Endothelial cell of hepatic sinusoid (primary cell): Measurements from ENCODE around the gene RBM7.

Experiments used
- in situ Hi-C: cut with HindIII; loops from 2 replicates; pipeline ENCODE4 v1.10.0; 2017; ENCODE audit warnings: low sequenced_read_pairs

Gene RBM7, protein sequence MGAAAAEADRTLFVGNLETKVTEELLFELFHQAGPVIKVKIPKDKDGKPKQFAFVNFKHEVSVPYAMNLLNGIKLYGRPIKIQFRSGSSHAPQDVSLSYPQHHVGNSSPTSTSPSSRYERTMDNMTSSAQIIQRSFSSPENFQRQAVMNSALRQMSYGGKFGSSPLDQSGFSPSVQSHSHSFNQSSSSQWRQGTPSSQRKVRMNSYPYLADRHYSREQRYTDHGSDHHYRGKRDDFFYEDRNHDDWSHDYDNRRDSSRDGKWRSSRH

GRCh38 chr11:114400216-114400914 lies at the start of gene RBM7, which contains the start of gene C11orf71:
TSS of gene RBM7 (plus strand) at chr11:114400666. CDS start at chr11:114400672, 6 bp downstream.
TSS of gene C11orf71 (minus strand) at chr11:114400511. CDS start at chr11:114400331, 180 bp downstream.
- in situ Hi-C loops, result no loop called here

DNA sequence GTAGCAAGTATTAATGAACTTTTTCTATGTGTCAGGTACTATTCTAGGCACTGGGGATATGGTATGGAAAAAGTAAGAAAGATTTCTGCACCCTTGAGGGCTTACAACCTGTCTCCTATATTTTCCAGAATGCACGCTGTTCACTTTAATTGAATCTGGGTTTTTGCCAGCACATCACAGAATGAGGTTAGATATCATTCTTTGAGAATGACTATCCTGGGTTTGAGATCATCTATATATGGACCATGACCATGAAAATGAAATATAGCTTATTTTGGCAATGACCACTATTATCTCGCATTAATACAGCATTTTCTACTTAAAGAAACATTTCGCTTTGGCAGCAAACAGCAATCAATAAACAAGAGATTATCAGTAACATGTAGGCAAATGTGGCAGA lies 47.0 kb upstream of the RBM7 start:
- in situ Hi-C loops, result no loop called here

DNA sequence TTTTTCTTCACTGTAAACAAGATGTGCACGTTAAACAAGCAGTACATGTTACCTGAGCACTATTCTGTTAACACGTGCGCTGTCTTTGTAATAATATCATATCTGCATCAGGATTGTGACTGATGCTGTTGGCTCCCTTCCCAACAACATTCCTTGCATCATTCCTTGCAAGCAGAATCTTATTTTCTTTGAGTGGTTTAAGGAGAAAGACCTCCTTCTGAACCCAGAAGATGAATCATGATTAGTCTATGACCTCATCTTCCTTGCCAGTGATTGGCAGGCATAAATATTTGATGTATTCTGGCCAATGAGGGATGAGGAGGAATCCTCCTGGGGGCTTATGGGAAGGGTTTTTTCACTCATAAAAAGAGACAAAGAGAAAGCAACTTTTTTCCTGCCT lies 46.4 kb upstream of the RBM7 start:
- in situ Hi-C loops, result no loop called here

DNA sequence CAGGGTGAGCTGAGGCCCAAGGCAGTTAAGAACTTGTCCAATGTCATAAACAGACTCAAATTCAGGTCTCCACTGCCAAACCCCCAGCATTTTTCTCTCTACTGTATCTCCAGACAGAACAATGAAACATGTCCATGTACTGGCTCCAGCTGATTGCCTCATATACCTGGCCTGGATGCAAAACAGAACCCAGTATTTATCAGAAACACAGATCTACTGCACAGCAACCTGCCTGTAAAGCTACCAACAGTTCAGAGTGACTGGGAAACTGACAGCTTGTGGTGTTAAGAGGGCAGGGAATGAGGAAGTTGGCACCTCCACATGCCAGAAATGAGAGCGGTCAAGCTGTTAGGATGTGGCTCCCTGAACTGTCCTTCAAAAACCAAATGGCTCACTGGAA lies 41.8 kb upstream of the RBM7 start:
- in situ Hi-C loops, result no loop called here

GRCh38 chr11:114359342-114359741 lies 41.1 kb upstream of the RBM7 start:
- in situ Hi-C loops, result no loop called here

GRCh38 chr11:114362326-114362725 lies 38.1 kb upstream of the RBM7 start:
- in situ Hi-C loops, result no loop called here

DNA sequence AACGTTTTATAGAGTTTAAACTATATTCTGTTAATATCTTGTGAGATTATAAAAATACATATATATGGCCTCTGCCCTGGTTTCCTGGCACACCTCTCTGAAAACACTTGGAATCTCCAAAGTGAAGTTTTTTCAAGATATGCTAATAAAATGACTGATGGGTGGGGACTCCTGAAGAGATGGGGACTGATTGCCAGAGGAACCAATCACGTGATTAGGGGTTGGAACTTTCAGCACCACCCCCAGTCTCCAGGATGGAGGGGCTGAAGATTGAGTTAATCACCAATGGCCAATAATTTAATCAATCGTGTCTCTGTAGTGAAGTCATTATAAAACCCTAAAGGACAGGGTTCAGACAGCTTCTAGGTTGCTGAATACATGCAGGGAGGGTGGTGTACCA lies 37.5 kb upstream of the RBM7 start:
- in situ Hi-C loops, result no loop called here

DNA sequence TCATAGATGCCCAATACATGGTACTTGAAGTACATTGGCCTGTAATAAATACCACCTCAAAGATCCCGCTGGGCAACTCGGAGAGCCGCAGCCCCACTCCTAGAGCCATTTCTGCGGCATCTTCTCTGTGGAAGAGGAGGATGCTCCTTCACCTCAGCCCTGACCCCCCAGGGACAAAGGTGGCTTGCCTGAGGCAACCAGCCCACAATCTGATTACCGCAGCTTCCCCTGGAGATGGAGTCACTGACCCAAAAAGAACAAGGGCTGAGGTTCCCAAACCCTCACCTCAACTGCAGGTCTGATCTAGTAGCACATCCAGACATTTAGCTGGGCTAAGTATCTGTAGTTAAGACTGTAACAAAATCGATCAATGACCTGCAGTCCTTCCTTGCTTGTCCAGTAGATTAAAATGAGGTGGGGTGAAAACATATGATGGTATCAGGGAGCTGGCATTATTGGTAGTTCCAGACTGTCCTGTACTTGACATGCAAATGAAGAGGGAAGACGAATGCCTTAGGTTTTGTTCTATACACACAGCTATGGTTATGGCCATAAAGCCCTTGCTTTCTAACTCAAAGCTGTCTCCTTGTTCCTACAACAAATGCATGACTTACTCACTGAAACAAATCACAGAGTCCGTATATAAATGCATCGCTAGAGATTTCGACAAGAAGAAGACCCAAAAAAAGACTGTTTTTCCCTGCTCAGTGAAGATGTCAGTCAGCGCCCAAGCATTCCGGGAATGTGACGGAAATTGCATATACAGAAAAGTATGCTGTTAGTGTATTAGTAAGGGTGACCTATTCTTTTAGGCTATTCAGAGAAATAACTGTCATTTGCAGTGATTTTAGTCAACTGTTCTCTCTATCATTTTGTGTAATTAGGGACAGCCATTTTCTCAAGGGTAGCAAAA lies 33.9 kb upstream of the RBM7 start:
- in situ Hi-C loops, result no loop called here

DNA sequence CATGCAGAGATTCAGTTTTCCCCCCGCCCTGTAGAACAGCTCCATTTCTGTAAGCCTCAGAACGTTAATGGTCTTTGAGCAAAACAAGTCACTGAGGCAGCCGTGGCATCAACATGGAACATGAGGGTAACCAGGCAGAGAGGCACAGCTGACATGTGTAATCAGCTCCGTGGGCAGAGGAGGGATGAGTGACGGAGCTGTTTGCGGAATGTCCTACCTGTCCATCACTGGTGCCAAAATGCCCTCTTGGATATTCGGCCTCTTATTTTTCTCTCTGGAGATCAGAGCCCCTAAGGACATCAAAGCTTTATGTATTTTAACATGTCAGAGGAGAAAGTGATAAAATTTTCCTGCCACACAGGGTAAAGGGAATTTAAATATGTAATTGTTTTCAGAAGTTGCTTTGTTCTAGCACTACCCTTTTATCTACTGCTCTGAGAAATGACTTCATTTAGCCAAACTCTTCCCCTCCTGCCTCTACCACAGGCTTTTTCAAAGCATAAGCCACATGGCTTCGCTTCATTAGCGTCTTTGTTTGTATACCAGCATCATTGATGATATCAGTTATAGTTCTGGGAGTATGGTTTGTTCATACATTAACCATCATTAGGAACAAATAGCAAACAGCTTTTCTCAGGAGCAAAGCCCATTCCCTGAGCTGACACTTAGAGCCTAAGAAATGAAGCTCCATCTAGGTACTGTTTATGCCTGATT lies 33.1 kb upstream of the RBM7 start:
- in situ Hi-C loops, result no loop called here

DNA sequence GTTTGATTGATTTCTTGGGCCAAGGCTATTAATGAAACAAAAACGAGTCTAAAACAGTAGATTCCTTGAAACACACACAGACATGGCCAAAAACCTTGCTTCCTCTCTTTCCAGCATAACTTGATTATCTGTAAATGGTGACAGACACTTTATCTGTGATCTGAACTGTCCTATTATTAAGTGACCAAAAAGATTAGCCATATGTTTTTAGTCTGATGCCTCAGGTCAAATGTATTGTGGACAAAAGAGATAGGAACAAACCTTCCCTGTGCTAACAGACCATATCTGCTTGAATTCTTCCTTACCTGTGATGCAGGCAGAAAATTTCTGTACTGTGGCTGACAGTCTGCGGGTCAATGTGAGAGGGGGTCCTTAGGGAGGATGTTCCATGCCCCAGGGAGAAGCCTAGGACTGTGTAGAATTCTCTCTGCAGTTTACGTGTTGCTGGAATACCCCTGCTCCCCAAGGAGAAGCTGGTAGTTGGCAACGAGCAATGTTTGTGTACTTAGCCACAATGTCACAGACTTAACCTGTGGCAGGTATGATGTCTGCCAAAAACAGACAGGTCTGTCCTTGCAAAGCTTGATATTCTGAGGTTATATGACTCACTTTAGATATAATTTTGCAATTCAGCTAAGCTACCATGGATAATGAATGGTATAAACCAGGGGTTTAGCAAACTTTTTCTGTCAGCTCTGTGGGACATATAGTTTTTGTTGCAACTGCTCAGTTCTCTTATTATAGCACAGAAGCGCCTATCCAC lies 31.4 kb upstream of the RBM7 start:
- in situ Hi-C loops, result no loop called here

DNA sequence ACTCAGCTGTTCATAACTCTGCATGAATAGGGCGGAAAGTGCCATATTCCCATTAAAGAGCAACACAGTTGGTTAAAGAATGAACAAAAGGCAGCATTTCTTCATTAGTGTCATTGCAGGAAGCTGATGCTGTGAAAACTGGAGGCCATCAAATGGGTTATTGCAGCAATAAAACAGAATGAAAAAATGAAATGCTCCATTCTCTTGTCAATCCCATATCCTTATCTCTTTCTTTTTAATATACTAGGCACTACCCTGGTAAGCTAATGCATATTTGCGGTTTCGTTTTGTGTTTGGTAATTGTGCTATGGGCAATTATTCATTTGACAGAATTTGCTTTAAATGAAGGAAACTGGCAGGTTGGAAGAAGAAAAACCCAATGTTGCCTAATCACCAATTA lies 25.4 kb upstream of the RBM7 start:
- in situ Hi-C loops, result no loop called here

- in situ Hi-C loops, result no loop called here
These were observed 22.7 kb upstream of the RBM7 start for GRCh38 chr11:114377612-114378267.

DNA sequence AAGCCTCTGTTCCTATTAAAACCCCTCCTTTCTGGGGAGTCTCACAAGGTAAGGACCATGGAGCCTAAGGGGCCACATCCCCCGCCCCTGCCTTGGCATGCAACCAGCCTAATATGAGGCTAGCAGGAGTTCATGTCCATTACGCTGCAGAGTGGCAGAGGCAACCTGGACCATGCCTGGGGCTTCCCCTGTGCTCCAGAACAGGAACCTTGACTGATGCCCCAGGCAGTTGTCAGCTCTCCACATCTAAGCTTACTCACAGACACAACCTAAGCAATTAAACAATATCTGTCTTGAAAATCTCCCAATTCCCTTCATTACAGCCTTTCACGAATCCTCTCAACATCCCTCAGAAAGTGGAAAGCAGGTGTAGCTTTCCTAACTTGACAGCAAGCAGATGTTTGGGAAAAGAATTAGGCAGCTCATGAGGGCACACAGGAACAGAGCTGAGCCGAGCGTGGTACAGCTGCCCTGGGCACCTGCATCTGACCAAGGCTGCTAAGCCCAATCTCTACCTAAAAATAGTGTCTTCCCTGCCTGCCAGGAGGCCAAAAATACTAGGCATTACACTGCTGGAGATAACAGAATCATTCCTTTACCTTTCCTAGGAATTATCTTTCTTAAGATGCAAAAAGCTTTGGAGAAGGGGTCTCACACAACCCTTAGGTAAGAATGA lies 20.9 kb upstream of the RBM7 start:
- in situ Hi-C loops, result no loop called here

DNA sequence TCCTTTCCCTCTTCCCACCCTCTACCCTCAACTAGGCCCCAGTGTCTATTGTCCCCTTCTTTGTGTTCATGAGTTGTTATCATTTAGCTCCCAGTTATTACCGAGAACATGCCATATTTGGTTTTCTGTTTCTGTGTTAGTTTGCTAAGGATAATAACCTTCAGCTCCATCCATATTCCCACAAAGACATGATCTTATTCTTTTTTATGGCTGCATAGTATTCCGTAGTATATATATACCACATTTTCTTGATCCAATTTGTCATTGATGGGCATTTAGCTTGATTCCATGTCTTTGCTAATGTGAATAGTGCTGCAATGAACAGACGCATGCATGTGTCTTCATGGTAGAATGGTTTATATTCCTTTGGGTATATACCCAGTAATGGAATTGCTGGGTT lies 18.0 kb upstream of the RBM7 start:
- in situ Hi-C loops, result no loop called here

DNA sequence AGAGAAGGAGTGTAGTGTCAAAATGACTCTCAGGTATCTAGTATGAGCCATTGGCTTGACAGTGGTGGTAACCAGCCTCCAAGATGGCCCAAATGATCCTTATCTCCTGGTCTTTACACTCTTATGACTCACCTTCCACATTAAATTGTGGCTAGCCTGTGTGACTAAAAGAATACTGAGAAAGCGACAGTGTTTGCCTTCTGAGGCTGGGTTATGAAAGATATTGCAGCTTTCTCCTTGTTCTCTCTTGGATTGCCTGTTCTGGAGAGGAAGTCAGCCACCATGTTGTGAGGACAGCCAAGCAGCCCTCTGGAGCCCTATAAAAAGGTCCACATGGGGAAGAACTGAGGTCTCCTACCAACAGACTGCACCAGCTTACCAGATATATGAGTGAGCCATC lies 16.0 kb upstream of the RBM7 start:
- in situ Hi-C loops, result no loop called here

DNA sequence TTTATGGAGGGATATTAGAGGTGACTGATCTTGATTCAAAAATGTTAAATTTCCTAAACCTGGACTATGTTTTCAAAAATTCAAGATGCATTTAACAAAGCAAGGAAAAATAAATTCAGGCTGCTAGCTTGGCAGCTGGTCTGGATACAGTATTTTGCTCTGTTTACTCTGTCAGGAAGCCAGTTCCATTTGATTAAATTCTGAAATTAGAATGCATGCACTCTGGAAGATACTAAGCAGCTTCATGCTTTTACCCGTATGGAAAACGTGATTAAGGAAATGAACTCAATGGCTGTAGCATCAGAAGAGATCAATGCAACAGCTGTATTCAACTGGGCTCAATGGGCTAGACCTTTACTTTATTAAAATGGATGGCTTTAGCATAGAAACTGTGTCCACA lies 14.3 kb upstream of the RBM7 start:
- in situ Hi-C loops, result no loop called here

DNA sequence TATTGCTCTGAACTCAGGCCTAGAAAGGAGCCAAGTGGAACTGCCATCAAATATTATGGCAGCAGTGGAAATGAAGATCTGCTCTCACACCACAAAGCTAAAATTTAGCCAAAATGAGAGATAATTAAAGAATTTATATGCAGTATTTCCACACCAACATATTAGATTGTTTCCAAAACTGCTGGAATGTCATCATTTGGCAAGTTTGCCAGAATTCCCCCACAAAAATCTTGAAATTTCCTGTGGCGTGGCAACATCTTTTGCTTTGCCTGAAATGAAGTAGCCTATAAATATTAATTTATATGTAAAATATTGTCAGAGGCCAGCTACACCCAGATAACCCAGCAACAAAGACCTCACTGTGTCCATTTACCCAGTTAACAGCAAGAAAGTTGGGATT lies 13.9 kb upstream of the RBM7 start:
- in situ Hi-C loops, result no loop called here

DNA sequence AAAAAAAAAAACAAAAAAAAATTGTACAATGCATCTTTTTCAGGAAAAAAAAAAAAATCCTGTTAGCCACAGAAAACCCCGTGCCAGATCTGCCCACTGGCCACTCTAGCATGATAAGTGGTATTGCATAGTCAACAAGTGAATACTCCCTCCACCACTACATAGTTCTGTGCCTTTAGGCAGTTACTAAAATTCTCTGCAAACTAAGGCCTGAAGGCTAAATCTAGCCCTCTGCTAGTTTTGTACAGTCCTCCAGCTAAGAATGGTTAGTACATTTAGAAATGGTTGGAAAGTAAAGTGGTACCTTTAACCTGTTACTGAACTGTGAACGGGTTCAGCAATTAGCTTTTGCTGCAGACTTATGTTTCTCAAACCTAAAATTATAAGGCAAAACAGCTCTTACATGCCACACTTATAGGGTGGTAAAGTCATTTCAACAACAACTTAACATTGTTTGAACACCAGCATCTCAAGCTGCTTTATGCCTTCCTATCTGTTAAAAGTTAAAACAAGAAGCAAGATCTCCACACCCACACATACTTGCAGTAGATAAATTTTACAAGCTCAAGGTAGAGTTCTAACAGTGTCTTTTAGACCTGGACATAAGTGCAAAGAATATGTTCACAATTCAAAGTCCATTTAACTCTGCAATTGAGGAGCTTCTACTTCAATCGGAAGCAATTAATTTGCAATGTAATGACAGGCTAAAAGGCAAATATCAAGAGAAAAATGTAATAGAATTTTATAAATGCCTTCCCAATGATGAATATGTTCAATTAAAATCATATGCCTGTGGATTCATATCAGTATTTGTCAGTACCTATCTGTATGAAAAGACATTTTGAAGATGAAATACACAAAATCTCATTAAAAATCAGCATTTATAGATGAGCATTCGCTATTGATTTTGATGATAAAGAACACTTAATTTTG lies 7.5 kb upstream of the RBM7 start:
- in situ Hi-C loops, result no loop called here
